ENCODE results near the gene OR8B12. TPM values are rescaled to one million over a fixed set of nuclear protein-coding genes. Genes with fewer than 3 reads are reported as not detected.

Gene OR8B12
- total and polyA plus RNA-seq, 7 experiments from 2014 or later = not detected

DNA sequence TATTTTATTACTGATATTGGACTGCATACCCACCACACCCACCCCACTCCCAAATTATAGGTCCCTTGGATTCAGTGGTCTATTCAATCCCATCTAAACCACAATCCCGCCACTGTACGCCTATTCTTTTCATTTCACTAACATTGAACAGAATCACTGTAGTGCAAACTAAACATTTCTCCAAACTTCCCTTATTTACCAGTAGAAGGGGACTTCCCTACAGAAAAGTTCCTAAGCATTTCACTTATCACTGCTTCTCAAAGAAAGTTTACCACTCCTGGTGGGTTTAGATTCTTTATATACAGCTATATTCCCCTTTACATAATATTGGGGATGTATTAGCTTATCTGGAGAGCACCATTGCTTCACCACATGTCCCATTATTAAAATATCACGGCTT, 29.3 kb downstream of the OR8B12 start:
- CTCF ChIA-PET = no interaction called here
- ATAC-seq = no peak
- H3K36me3 Mint-ChIP-seq = no peaks in the 10 kb centered on the region
- POLR2A ChIA-PET = no interaction called here
- Histone ChIP-seq H3K9me3 (ENCODE audit: control insufficient read depth in 2 of 3, low read length in 3 of 3) (no peaks in the 10 kb centered on the region), H3K27me3 (ENCODE audit: control insufficient read depth in 2 of 2, insufficient read depth in 2 of 2, low read length in 2 of 2) (no peaks in the 10 kb centered on the region), H3K36me3 (ENCODE audit: control insufficient read depth in 2 of 3, insufficient read depth in 3 of 3, low read length in 3 of 3) (no peaks in the 10 kb centered on the region), H3K27ac (ENCODE audit: low read depth, low read length) (no peak overlapping the region), H3K4me1 (ENCODE audit: control insufficient read depth in 2 of 2, insufficient read depth in 2 of 2, low read length in 2 of 2) (no peaks in the 10 kb centered on the region), H3K4me3 (ENCODE audit: low read length) (no peak overlapping the region)
- H3K9me3 Mint-ChIP-seq = peaks cover 0 to 8% (median 1%) of the 10 kb centered on the region in 11 donors
- no peaks in the 10 kb centered on the region for H3K4me1 Mint-ChIP-seq
- no peak overlapping the region for H3K4me3 Mint-ChIP-seq
- intact Hi-C loops (cut with micrococcal nuclease) = no loop called here
- DNase-seq = no peak
- H3K27me3 Mint-ChIP-seq = peaks cover 0 to 31% (median 20%) of the 10 kb centered on the region in 5 donors
- H3K27ac Mint-ChIP-seq = no peak overlapping the region

DNA sequence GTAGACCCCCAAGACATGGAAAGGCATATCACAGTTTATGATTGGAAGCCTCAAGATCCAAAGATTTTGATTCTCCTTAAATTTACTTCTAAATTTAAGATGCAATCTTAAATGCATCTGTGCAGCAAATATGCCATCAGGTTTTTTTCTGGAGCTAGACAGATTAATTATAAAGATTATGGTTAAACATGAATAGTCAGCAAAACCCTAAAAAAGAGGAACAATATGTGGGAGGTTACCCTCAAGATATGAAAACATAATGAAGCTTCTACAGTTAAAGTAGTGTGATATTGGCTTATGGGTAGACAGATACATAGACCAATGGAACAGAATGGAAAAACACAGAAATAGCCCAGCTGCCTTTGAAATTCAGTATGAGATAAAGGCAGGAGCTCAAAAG, 31.7 kb downstream of the OR8B12 start:
- intact Hi-C loops (cut with micrococcal nuclease) = no loop called here
- Histone ChIP-seq H3K9me3 (ENCODE audit: control insufficient read depth in 2 of 3, low read length in 3 of 3) (no peaks in the 10 kb centered on the region), H3K27me3 (ENCODE audit: control insufficient read depth in 2 of 2, insufficient read depth in 2 of 2, low read length in 2 of 2) (no peaks in the 10 kb centered on the region), H3K27ac (ENCODE audit: low read depth, low read length) (no peak overlapping the region), H3K4me3 (ENCODE audit: low read length) (no peak overlapping the region), H3K4me1 (ENCODE audit: control insufficient read depth in 2 of 2, insufficient read depth in 2 of 2, low read length in 2 of 2) (no peaks in the 10 kb centered on the region), H3K36me3 (ENCODE audit: control insufficient read depth in 2 of 3, insufficient read depth in 3 of 3, low read length in 3 of 3) (no peaks in the 10 kb centered on the region)
- Mint-ChIP-seq H3K27ac (no peak overlapping the region), H3K36me3 (no peaks in the 10 kb centered on the region), H3K4me3 (no peak overlapping the region), H3K27me3 (peaks cover 0 to 29% (median 20%) of the 10 kb centered on the region in 5 donors), H3K9me3 (peaks cover 0 to 28% (median 14%) of the 10 kb centered on the region in 11 donors), H3K4me1 (no peaks in the 10 kb centered on the region)
- ATAC-seq (no peak), DNase-seq (no peak)
- ChIA-PET CTCF (no interaction called here), POLR2A (no interaction called here)

DNA sequence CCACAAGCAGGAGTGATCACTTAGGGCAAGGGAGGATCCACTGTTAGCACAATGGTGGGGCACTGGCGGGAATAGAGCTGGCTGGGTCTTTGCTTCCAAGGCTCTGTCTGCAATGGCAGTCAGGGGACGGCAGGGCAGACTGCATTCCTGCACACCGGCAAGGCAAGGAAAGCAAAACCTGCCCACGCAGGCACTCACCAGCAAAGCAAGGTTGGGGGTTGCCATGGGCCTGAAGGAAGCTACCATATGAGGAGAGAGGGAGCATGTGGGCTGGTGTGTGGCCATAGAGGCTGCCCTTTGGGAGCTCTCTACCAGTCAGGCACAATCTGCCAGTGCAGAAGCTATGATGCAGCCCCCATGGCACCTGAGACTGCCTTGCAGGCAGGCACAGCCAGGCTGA, 33.2 kb downstream of the OR8B12 start:
- DNase-seq = no peak
- no peak overlapping the region for H3K4me3 Mint-ChIP-seq
- no peaks in the 10 kb centered on the region for H3K4me1 Mint-ChIP-seq
- no peak overlapping the region for H3K27ac Mint-ChIP-seq
- Histone ChIP-seq H3K27ac (ENCODE audit: low read depth, low read length) (no peak overlapping the region), H3K27me3 (ENCODE audit: control insufficient read depth in 2 of 2, insufficient read depth in 2 of 2, low read length in 2 of 2) (no peaks in the 10 kb centered on the region), H3K36me3 (ENCODE audit: control insufficient read depth in 2 of 3, insufficient read depth in 3 of 3, low read length in 3 of 3) (no peaks in the 10 kb centered on the region), H3K9me3 (ENCODE audit: control insufficient read depth in 2 of 3, low read length in 3 of 3) (no peaks in the 10 kb centered on the region), H3K4me1 (ENCODE audit: control insufficient read depth in 2 of 2, insufficient read depth in 2 of 2, low read length in 2 of 2) (no peaks in the 10 kb centered on the region), H3K4me3 (ENCODE audit: low read length) (no peak overlapping the region)
- intact Hi-C loops (cut with micrococcal nuclease) = no loop called here
- H3K36me3 Mint-ChIP-seq = no peaks in the 10 kb centered on the region
- ChIA-PET CTCF (no interaction called here), POLR2A (no interaction called here)
- H3K9me3 Mint-ChIP-seq = peaks cover 0 to 29% (median 16%) of the 10 kb centered on the region in 11 donors
- peaks cover 0 to 26% (median 14%) of the 10 kb centered on the region in 5 donors for H3K27me3 Mint-ChIP-seq
- no peak for ATAC-seq

DNA sequence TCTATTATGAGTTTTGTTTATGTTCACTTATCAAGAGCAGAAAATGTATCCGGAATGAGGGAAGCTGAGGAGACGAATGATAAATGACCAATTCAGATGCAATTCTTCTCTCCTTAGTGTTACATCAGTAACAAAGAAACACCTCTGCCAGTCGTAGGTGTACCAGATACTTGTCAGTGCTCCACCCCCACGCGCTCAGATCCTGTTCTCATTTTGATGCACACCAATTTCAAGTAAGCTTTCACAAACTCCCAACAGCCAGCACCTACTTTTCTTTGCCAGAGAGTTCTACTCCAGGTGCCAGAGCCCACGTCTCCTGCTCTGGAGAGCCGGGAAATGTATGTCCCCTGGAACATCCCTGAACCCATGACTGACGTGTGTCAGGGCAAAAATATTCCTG, 43.7 kb downstream of the OR8B12 start:
- Mint-ChIP-seq H3K9me3 (peaks cover 0 to 5% (median 0%) of the 10 kb centered on the region in 11 donors), H3K27ac (no peak overlapping the region), H3K36me3 (no peaks in the 10 kb centered on the region), H3K27me3 (peaks cover 0 to 53% (median 19%) of the 10 kb centered on the region in 5 donors), H3K4me1 (no peaks in the 10 kb centered on the region), H3K4me3 (no peak overlapping the region)
- no peak for DNase-seq
- Histone ChIP-seq H3K36me3 (ENCODE audit: control insufficient read depth in 2 of 3, insufficient read depth in 3 of 3, low read length in 3 of 3) (no peaks in the 10 kb centered on the region), H3K4me3 (ENCODE audit: low read length) (no peak overlapping the region), H3K4me1 (ENCODE audit: control insufficient read depth in 2 of 2, insufficient read depth in 2 of 2, low read length in 2 of 2) (no peaks in the 10 kb centered on the region), H3K27ac (ENCODE audit: low read depth, low read length) (no peak overlapping the region), H3K9me3 (ENCODE audit: control insufficient read depth in 2 of 3, low read length in 3 of 3) (no peaks in the 10 kb centered on the region), H3K27me3 (ENCODE audit: control insufficient read depth in 2 of 2, insufficient read depth in 2 of 2, low read length in 2 of 2) (no peaks in the 10 kb centered on the region)
- intact Hi-C loops (cut with micrococcal nuclease) = no loop called here
- ChIA-PET POLR2A (no interaction called here), CTCF (no interaction called here)
- ATAC-seq = no peak

DNA sequence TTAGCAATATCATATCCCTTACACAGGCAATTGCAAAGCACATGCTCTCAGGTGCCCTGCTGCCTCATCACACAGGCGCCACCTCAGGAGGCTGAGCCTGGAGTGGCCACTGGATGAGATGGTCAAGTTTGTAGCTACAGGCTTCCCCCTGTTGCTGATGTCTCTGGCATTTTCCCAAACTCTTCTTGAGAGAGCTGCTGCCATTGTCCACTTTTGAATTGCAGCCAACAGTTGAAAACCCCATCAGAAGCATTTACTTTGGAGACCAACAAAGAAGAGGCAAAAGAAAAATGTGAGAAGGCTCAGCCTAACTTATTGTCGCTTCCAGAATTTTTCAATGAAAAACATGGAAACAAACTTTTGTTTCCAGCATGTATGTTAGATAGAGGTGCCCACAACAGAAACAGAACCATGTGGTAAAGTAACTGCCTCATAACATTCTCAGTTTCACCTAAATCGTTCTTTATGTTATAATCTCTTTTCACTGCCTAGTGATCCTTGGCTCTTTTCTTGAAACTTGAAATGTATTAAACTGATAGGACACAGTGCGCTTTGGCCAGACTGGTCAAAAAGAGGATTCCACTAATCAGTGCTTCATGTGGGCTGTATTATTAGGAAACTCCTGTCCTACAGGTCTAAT, 50.3 kb downstream of the OR8B12 start:
- Mint-ChIP-seq H3K4me1 (no peaks in the 10 kb centered on the region), H3K4me3 (no peak overlapping the region), H3K27ac (no peak overlapping the region), H3K9me3 (peaks cover 0 to 11% (median 4%) of the 10 kb centered on the region in 11 donors), H3K36me3 (no peaks in the 10 kb centered on the region), H3K27me3 (peaks cover 0 to 17% (median 8%) of the 10 kb centered on the region in 5 donors)
- DNase-seq (no peak), ATAC-seq (no peak)
- no peaks in the 10 kb centered on the region for H3K9me3 ChIP-seq (ENCODE audit: control insufficient read depth in 2 of 3, low read length in 3 of 3)
- no peak overlapping the region for H3K4me3 ChIP-seq (ENCODE audit: low read length)
- intact Hi-C loops (cut with micrococcal nuclease) = no loop called here
- POLR2A ChIA-PET = no interaction called here
- no peak overlapping the region for H3K27ac ChIP-seq (ENCODE audit: low read depth, low read length)
- no peaks in the 10 kb centered on the region for H3K4me1 ChIP-seq (ENCODE audit: control insufficient read depth in 2 of 2, insufficient read depth in 2 of 2, low read length in 2 of 2)
- CTCF ChIA-PET = no interaction called here
- H3K36me3 ChIP-seq (ENCODE audit: control insufficient read depth in 2 of 3, insufficient read depth in 3 of 3, low read length in 3 of 3) = no peaks in the 10 kb centered on the region
- no peaks in the 10 kb centered on the region for H3K27me3 ChIP-seq (ENCODE audit: control insufficient read depth in 2 of 2, insufficient read depth in 2 of 2, low read length in 2 of 2)

Other genes with a start within 250 kb of the OR8B12 start
- gene OR8D1, start 229.7 kb downstream of the OR8B12 start, total RNA-seq = not detected
- gene OR8D1, start 229.7 kb downstream of the OR8B12 start, polyA plus RNA-seq = not detected
- gene OR8D2, start 223.5 kb downstream of the OR8B12 start, total RNA-seq = not detected
- not detected for gene OR8D2, start 223.5 kb downstream of the OR8B12 start, polyA plus RNA-seq
- not detected for gene OR8B2, start 159.2 kb downstream of the OR8B12 start, total RNA-seq
- gene OR8B2, start 159.2 kb downstream of the OR8B12 start, polyA plus RNA-seq = not detected
- not detected for gene OR8B3, start 144.6 kb downstream of the OR8B12 start, total RNA-seq
- gene OR8B3, start 144.6 kb downstream of the OR8B12 start, polyA plus RNA-seq = not detected
- gene OR8B4, start 118.8 kb downstream of the OR8B12 start, total RNA-seq = not detected
- not detected for gene OR8B4, start 118.8 kb downstream of the OR8B12 start, polyA plus RNA-seq
- gene OR8B8, start 98.0 kb downstream of the OR8B12 start, total RNA-seq = not detected
- not detected for gene OR8B8, start 98.0 kb downstream of the OR8B12 start, polyA plus RNA-seq
- not detected for gene OR8A1, start 26.3 kb upstream of the OR8B12 start, total RNA-seq
- gene OR8A1, start 26.3 kb upstream of the OR8B12 start, polyA plus RNA-seq = not detected
- not detected for gene PANX3, start 67.8 kb upstream of the OR8B12 start, total RNA-seq
- gene PANX3, start 67.8 kb upstream of the OR8B12 start, polyA plus RNA-seq = not detected
- 10 to 100 TPM; 35.5 to 78.6 (median 63.9) TPM for gene TBRG1, start 79.2 kb upstream of the OR8B12 start, total RNA-seq
- 10 to 100 TPM; 32.4 to 38.4 TPM for gene TBRG1, start 79.2 kb upstream of the OR8B12 start, polyA plus RNA-seq
- gene SIAE, start 130.1 kb upstream of the OR8B12 start, total RNA-seq = 10 to 100 TPM in 3 of 5 experiments, 1 to 10 TPM in 2; 6.2 to 11.3 (median 10.4) TPM
- gene SIAE, start 130.1 kb upstream of the OR8B12 start, polyA plus RNA-seq = 1 to 10 TPM; 2.7 to 6.5 TPM
- gene SPA17, start 130.2 kb upstream of the OR8B12 start, total RNA-seq = 1 to 10 TPM in 4 of 5 experiments, under 1 TPM in 1; 1.00 to 1.1 (median 1.0) TPM
- 1 to 10 TPM; 1.7 to 2.3 TPM for gene SPA17, start 130.2 kb upstream of the OR8B12 start, polyA plus RNA-seq
- 10 to 100 TPM in 1 of 5 experiments, 1 to 10 TPM in 4; 1.2 to 48.7 (median 4.9) TPM for gene NRGN, start 196.3 kb upstream of the OR8B12 start, total RNA-seq
- not detected for gene NRGN, start 196.3 kb upstream of the OR8B12 start, polyA plus RNA-seq
- gene VSIG2, start 208.6 kb upstream of the OR8B12 start, total RNA-seq = 1 to 10 TPM in 2 of 5 experiments, under 1 TPM in 3; 0.19 to 1.7 (median 0.85) TPM
- gene VSIG2, start 208.6 kb upstream of the OR8B12 start, polyA plus RNA-seq = under 1 TPM in 1 of 2 donors, not detected in 1; 0.32 TPM
- 1 to 10 TPM in 4 of 5 experiments, under 1 TPM in 1; 0.39 to 3.4 (median 1.7) TPM for gene ESAM, start 218.6 kb upstream of the OR8B12 start, total RNA-seq
- gene ESAM, start 218.6 kb upstream of the OR8B12 start, polyA plus RNA-seq = 1 to 10 TPM; 1.9 to 4.1 TPM